Mucosa of descending colon (tissue), 3 donors: ENCODE data around the gene TMTC1. TPM values are rescaled to one million over a fixed set of nuclear protein-coding genes. Genes with fewer than 3 reads are reported as not detected.

Source experiments
- ATAC-seq: fragments of 200-7000 bp; cut with Tn5 transposase; one replicate; pipeline ENCODE4 v1.9.1; 2020; ENCODE audit warnings: mild to moderate bottlenecking, moderate library complexity
- DNase-seq, 3 donors: peaks; one replicate each; pipeline ENCODE4 v3.0.0-alpha.2; 2020
- H3K36me3 ChIP-seq: fragments of 200-600 bp; one replicate; pipeline ENCODE4 v1.8.0; 2021; ENCODE audit warnings: low read depth, mild to moderate bottlenecking
- H3K4me1 ChIP-seq: fragments of 200-600 bp; one replicate; pipeline ENCODE4 v1.8.0; 2021; ENCODE audit warnings: low read depth, mild to moderate bottlenecking
- H3K4me3 ChIP-seq: fragments of 200-600 bp; one replicate; pipeline ENCODE4 v1.8.0; 2021; ENCODE audit warnings: mild to moderate bottlenecking
- H3K9me3 ChIP-seq: fragments of 200-600 bp; one replicate; pipeline ENCODE4 v1.8.0; 2021; ENCODE audit warnings: mild to moderate bottlenecking
- intact Hi-C, 2 donors: fragments of 100-400 bp; cut with DNase I in 1 of 2; cut with micrococcal nuclease in 1 of 2; formaldehyde crosslinking; loops; one replicate each; pipeline versions ENCODE4 v1.11.0 to v1.11.1; 2022; cut with DNase I, micrococcal nuclease
- total RNA-seq, 3 donors: library from RNA; stranded (reverse); fragmentation: NEBNext Ultra II Directional in 2 of 3; extraction: Animal tissue kit (Norgen Biotek cat#: 25700) in 2 of 3; gene quantifications; one replicate each; pipeline versions ENCODE4 v1.2.1 to v1.2.4, GENCODE V29; 2021 to 2023
- TF ChIP-seq, protein P1 (sequence below): fragments of 200-600 bp; IDR thresholded peaks from one replicate; pipeline ENCODE4 v1.8.0; 2022; ENCODE audit warnings: antibody characterized with exemption, mild to moderate bottlenecking
- donor health status: DM: no; HTN: no; CAD: no; lungs with moderate emphysema.
- donor health status: DM: no; HTN: no; CAD: no.
- donor health status: DM: no; HTN: yes; CAD: no.

TMTC1 gene
- total RNA-seq, 3 donors from 2014 or later = 2.5 to 49.1 (median 10.5) TPM

- TF ChIP-seq, protein P1, sequence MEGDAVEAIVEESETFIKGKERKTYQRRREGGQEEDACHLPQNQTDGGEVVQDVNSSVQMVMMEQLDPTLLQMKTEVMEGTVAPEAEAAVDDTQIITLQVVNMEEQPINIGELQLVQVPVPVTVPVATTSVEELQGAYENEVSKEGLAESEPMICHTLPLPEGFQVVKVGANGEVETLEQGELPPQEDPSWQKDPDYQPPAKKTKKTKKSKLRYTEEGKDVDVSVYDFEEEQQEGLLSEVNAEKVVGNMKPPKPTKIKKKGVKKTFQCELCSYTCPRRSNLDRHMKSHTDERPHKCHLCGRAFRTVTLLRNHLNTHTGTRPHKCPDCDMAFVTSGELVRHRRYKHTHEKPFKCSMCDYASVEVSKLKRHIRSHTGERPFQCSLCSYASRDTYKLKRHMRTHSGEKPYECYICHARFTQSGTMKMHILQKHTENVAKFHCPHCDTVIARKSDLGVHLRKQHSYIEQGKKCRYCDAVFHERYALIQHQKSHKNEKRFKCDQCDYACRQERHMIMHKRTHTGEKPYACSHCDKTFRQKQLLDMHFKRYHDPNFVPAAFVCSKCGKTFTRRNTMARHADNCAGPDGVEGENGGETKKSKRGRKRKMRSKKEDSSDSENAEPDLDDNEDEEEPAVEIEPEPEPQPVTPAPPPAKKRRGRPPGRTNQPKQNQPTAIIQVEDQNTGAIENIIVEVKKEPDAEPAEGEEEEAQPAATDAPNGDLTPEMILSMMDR = no peak
- intact Hi-C loops = no loop called here
Measured at GRCh38 chr12:29698756-29699155, 85.0 kb downstream of the TMTC1 start.

GRCh38 chr12:29695800-29696199 lies 87.9 kb downstream of the TMTC1 start:
- ATAC-seq (no peak), DNase-seq (no peak)
- Histone ChIP-seq H3K9me3 (no peaks in the 10 kb centered on the region), H3K36me3 (no peaks in the 10 kb centered on the region), H3K4me1 (no peaks in the 10 kb centered on the region), H3K4me3 (no peak overlapping the region)
- TF ChIP-seq, protein P1 = no peak
- intact Hi-C loops = no loop called here

More at GRCh38 chr12:29698756-29699155, 85.0 kb downstream of the TMTC1 start:
- Histone ChIP-seq H3K4me1 (no peaks in the 10 kb centered on the region), H3K9me3 (no peaks in the 10 kb centered on the region), H3K36me3 (no peaks in the 10 kb centered on the region), H3K4me3 (no peak overlapping the region)
- no peak for ATAC-seq
- no peak for DNase-seq

DNA sequence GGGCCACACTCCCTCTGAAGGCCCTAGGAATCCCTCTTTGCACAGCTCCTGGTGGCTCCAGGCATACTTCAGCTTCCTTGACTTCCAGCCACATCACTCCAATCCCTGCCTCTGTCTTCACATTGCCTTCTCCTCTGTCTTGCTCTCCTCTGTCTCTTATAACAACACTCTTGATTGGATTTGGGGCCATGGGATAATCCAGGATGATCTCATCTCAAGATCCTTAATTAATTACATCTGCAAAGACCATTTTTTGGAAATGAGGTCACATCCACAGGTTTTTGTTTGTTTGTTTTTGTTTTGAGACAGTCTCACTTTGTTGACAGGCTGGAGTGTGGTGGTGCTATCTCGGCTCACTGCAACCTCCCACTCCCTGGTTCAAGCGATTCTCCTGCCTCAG lies 88.7 kb downstream of the TMTC1 start:
- Histone ChIP-seq H3K36me3 (no peaks in the 10 kb centered on the region), H3K4me3 (no peak overlapping the region), H3K9me3 (no peaks in the 10 kb centered on the region), H3K4me1 (no peaks in the 10 kb centered on the region)
- ATAC-seq = no peak
- TF ChIP-seq, protein P1 = no peak
- DNase-seq = no peak
- intact Hi-C loops = no loop called here

GRCh38 chr12:29694002-29694401 lies 89.7 kb downstream of the TMTC1 start:
- Histone ChIP-seq H3K4me1 (no peaks in the 10 kb centered on the region), H3K4me3 (no peak overlapping the region), H3K36me3 (no peaks in the 10 kb centered on the region), H3K9me3 (no peaks in the 10 kb centered on the region)
- no peak for DNase-seq
- ATAC-seq = no peak
- intact Hi-C loops = no loop called here
- TF ChIP-seq, protein P1 = no peak

- no peak for ATAC-seq
- no peaks in the 10 kb centered on the region for H3K9me3 ChIP-seq
- intact Hi-C loops = no loop called here
- TF ChIP-seq, protein P1 = no peak
- no peaks in the 10 kb centered on the region for H3K36me3 ChIP-seq
- DNase-seq = no peak
- H3K4me3 ChIP-seq = no peak overlapping the region
- H3K4me1 ChIP-seq = no peaks in the 10 kb centered on the region
Measured at GRCh38 chr12:29692237-29692636, 91.5 kb downstream of the TMTC1 start.
